ENCODE data around the gene ACBD4.

Gene ACBD4

GRCh38 chr17:45138911-45139532 is 3.5 kb downstream of the ACBD4 start:
- DNase-seq: no peak

- no peak for DNase-seq
These were observed 4.0 kb downstream of the ACBD4 start for GRCh38 chr17:45139533-45139920.

DNA sequence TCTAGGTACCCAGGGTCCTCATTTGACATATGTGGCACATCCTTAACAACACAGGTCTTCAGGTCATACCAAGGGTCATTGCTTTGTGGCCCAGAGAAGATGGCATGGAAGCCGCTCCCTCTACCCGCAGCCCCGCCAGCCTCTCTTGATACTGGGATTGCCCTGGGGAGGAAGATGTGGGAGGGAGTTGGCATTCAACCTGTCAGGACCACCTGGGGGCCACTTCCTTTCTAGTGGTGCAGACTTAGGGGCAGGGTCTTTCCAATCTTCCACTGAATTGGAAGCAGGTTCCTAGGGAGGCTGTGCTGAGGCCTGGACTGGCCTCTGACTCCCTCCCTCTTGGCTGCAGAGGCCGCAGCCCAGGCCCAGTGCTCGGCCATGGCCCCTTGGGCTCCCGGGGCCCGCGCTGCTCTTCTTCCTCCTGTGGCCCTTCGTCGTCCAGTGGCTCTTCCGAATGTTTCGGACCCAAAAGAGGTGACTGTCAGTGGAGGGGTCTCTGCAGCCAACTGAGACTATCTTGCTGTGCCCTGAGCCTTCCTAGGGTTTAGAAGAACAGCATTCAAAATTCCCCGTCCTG is 7.7 kb downstream of the ACBD4 start:
- no peak for DNase-seq

- no peak for DNase-seq
These were observed 8.3 kb downstream of the ACBD4 start for GRCh38 chr17:45143767-45144198.

DNA sequence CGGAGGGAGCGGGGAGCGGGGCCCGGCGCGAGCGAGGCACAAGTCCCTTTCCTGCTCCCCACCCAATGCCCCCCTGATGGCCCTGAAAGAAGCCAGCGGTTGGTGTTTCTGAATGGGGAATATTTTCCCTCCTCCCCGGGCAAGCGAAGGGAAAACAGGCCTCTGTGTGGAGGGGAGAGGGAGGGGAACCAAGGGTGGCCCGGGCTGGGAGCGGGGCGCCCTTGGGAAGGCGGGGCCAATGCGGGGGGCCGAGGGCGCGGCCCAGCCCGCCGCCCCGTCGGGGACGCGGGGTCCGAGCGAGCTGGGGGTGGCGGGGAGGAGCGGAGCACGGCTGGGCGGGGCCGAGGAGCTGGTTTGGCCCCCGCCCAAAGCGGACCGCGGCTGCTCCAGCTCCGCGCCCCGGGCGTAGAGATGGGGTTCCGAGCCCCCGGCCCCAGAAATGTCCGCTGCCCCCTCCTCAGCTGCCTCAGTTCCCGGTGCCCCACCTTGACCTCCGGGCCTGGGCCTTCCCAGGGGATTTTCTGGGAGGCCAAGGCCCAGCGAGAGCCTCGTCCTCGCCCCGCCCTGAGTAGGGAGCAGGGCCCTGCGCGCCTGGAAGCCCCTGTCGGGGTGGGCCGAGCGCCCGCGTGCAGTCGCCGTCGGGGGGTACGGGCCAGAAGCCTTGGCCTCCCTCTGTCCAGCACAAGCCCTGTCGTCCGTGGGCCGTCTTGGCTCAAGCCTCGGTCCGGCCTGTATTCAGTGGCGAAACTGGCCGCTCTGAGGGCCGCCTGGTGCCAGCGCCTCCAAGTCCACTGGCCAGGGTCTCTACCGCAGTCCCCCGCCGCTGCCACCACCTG is 8.9 kb downstream of the ACBD4 start:
- DNase-seq: no peak

- DNase-seq: no peak
These were observed 9.5 kb downstream of the ACBD4 start for GRCh38 chr17:45145035-45145389.

- DNase-seq: no peak
These were observed 10.7 kb downstream of the ACBD4 start for GRCh38 chr17:45146166-45146565.

- DNase-seq: no peak
These were observed 11.1 kb downstream of the ACBD4 start for GRCh38 chr17:45146592-45146889.

- DNase-seq: no peak
These were observed 11.5 kb downstream of the ACBD4 start for GRCh38 chr17:45146890-45147580.

GRCh38 chr17:45147581-45148182 is 12.2 kb downstream of the ACBD4 start:
- peak; percentile 82 for DNase-seq

GRCh38 chr17:45148183-45149036 is 12.9 kb downstream of the ACBD4 start, which contains the start of gene HEXIM1:
TSS of gene HEXIM1 (plus strand) at chr17:45148475. CDS start at chr17:45149191, 716 bp downstream.
- DNase-seq: peak; percentile 97

DNA sequence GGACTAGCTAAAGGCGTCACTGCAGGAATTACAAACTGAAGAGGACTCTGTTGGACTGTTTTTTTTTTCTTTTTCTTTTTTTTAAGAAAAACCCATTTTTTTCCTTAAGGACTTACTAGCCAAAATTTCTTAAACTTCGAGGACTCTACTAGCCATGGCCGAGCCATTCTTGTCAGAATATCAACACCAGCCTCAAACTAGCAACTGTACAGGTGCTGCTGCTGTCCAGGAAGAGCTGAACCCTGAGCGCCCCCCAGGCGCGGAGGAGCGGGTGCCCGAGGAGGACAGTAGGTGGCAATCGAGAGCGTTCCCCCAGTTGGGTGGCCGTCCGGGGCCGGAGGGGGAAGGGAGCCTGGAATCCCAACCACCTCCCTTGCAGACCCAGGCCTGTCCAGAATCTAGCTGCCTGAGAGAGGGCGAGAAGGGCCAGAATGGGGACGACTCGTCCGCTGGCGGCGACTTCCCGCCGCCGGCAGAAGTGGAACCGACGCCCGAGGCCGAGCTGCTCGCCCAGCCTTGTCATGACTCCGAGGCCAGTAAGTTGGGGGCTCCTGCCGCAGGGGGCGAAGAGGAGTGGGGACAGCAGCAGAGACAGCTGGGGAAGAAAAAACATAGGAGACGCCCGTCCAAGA is 13.7 kb downstream of the ACBD4 start:
- no peak for DNase-seq

DNA sequence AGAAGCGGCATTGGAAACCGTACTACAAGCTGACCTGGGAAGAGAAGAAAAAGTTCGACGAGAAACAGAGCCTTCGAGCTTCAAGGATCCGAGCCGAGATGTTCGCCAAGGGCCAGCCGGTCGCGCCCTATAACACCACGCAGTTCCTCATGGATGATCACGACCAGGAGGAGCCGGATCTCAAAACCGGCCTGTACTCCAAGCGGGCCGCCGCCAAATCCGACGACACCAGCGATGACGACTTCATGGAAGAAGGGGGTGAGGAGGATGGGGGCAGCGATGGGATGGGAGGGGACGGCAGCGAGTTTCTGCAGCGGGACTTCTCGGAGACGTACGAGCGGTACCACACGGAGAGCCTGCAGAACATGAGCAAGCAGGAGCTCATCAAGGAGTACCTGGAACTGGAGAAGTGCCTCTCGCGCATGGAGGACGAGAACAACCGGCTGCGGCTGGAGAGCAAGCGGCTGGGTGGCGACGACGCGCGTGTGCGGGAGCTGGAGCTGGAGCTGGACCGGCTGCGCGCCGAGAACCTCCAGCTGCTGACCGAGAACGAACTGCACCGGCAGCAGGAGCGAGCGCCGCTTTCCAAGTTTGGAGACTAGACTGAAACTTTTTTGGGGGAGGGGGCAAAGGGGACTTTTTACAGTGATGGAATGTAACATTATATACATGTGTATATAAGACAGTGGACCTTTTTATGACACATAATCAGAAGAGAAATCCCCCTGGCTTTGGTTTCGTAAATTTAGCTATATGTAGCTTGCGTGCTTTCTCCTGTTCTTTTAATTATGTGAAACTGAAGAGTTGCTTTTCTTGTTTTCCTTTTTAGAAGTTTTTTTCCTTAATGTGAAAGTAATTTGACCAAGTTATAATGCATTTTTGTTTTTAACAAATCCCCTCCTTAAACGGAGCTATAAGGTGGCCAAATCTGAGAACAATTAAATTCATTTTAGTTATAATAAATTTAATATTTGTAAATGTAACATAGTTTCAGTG is 14.5 kb downstream of the ACBD4 start:
- no peak for DNase-seq

- DNase-seq: no peak
These were observed 15.7 kb downstream of the ACBD4 start for GRCh38 chr17:45150911-45151809.

- no peak for DNase-seq
These were observed 19.5 kb downstream of the ACBD4 start for GRCh38 chr17:45155029-45155428.

- no peak for DNase-seq
These were observed 20.0 kb downstream of the ACBD4 start for GRCh38 chr17:45155483-45155882.

GRCh38 chr17:45156242-45156641 is 20.8 kb downstream of the ACBD4 start:
- no peak for DNase-seq

- DNase-seq: no peak
These were observed 25.2 kb downstream of the ACBD4 start for GRCh38 chr17:45160447-45161287.

Measured in NCI-H2029 treated with DMSO at 0.1 percent for 48 hours (cell line).